ENCODE results near the gene BLID. TPM values are rescaled to one million over a fixed set of nuclear protein-coding genes. Genes with fewer than 3 reads are reported as not detected.

The BLID gene
- total and polyA plus RNA-seq, 10 of the 15 experiments (the other 5 are each of a cell fraction or from before 2014, with no cell fraction given), result not detected

DNA sequence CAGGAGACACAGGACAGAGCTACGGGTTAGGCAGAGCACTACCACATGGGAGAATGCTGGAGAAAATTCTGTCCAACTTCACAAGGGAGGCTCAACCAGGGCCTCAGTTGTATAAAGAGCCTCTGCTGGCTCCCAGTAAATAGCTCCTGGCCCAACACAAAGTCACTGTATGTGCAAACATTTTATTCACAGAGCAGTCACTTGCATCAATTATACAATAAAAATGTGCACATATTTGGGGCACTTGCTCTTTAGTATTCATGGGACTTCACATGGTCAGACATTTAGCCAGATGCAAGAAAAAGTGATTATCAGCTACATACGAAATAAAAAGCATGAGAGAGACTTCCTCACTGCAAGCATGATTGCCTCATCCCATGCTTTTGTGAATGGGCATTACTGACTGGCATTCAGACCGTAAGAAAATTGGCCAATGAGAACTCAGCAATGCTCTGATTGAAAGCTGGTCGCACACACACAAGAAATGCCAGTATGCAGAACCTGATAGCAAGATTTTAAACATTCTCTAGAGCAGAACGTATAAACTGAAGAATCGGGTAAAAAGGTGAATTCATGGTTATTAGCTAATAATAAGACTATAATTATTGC lies 39.4 kb downstream of the BLID start:
- Histone ChIP-seq H3K27ac (ENCODE audit: control insufficient read depth, insufficient read depth) (no peak overlapping the region), H3K36me3 (ENCODE audit: control insufficient read depth in 2 of 2, insufficient read depth in 2 of 2, low read length in 1 of 2) (no peaks in the 10 kb centered on the region), H3K4me2 (ENCODE audit: control insufficient read depth, insufficient read depth) (no peak overlapping the region), H3K27me3 (replicated peaks in 1 of 2; ENCODE audit: control insufficient read depth in 2 of 2, insufficient read depth in 2 of 2, low read length in 1 of 2) (no peaks in the 10 kb centered on the region; a peak in 1 of 4 replicates), H3K4me3 (no peak overlapping the region), H3K9me3 (replicated peaks; ENCODE audit: control insufficient read depth, insufficient read depth, low read length) (no peaks in the 10 kb centered on the region), H3K79me2 (ENCODE audit: control insufficient read depth, insufficient read depth, low read length) (no peaks in the 10 kb centered on the region), H2AFZ (ENCODE audit: control insufficient read depth, low read depth, low read length) (no peak overlapping the region), H3K4me1 (ENCODE audit: control insufficient read depth, insufficient read depth, low read length) (no peaks in the 10 kb centered on the region), H4K20me1 (ENCODE audit: control insufficient read depth, insufficient read depth) (no peaks in the 10 kb centered on the region), H3K9ac (ENCODE audit: control insufficient read depth, insufficient read depth, low read length) (no peak overlapping the region)
- no TSS peak for BruUV-seq (replicated peaks)
- RAD21 ChIA-PET (ENCODE audit: unreplicated experiment), result no interaction called here
- whole genome bisulfite sequencing (ENCODE audit: insufficient coverage, insufficient replicate concordance, low lambda C conversion rate, missing lambda C conversion rate), result 3% methylated on average over 6 of the region's 6 CpGs
- in situ Hi-C loops (cut with MboI) (no loop called here), intact Hi-C loops (cut with micrococcal nuclease; ENCODE audit: unreplicated experiment) (no loop called here)
- POLR2A ChIA-PET, result no interaction called here
- FAIRE-seq (no peak), DNase-seq (ENCODE audit: low read depth, low spot score) (no peak), ATAC-seq (no peak)
- no peak for TF ChIP-seq SMAD1 (IDR thresholded peaks at IDR 0.05; ENCODE audit: low read depth, partially characterized antibody)
- TF ChIP-seq, protein P1, sequence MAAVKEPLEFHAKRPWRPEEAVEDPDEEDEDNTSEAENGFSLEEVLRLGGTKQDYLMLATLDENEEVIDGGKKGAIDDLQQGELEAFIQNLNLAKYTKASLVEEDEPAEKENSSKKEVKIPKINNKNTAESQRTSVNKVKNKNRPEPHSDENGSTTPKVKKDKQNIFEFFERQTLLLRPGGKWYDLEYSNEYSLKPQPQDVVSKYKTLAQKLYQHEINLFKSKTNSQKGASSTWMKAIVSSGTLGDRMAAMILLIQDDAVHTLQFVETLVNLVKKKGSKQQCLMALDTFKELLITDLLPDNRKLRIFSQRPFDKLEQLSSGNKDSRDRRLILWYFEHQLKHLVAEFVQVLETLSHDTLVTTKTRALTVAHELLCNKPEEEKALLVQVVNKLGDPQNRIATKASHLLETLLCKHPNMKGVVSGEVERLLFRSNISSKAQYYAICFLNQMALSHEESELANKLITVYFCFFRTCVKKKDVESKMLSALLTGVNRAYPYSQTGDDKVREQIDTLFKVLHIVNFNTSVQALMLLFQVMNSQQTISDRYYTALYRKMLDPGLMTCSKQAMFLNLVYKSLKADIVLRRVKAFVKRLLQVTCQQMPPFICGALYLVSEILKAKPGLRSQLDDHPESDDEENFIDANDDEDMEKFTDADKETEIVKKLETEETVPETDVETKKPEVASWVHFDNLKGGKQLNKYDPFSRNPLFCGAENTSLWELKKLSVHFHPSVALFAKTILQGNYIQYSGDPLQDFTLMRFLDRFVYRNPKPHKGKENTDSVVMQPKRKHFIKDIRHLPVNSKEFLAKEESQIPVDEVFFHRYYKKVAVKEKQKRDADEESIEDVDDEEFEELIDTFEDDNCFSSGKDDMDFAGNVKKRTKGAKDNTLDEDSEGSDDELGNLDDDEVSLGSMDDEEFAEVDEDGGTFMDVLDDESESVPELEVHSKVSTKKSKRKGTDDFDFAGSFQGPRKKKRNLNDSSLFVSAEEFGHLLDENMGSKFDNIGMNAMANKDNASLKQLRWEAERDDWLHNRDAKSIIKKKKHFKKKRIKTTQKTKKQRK (IDR thresholded peaks at IDR 0.05; ENCODE audit: low read depth, low read length), result no peak
- TF ChIP-seq PAX5 (IDR thresholded peaks at IDR 0.05; ENCODE audit: borderline replicate concordance, low read depth, low read length), result no peak
- no peak for TF ChIP-seq SREBF1 (IDR thresholded peaks at IDR 0.05; ENCODE audit: low read length)
- no peak for TF ChIP-seq RELA (IDR thresholded peaks at IDR 0.05; ENCODE audit: borderline replicate concordance, partially characterized antibody)
- no peak for TF ChIP-seq HDGF (IDR thresholded peaks at IDR 0.05)
- TF ChIP-seq, protein P2, sequence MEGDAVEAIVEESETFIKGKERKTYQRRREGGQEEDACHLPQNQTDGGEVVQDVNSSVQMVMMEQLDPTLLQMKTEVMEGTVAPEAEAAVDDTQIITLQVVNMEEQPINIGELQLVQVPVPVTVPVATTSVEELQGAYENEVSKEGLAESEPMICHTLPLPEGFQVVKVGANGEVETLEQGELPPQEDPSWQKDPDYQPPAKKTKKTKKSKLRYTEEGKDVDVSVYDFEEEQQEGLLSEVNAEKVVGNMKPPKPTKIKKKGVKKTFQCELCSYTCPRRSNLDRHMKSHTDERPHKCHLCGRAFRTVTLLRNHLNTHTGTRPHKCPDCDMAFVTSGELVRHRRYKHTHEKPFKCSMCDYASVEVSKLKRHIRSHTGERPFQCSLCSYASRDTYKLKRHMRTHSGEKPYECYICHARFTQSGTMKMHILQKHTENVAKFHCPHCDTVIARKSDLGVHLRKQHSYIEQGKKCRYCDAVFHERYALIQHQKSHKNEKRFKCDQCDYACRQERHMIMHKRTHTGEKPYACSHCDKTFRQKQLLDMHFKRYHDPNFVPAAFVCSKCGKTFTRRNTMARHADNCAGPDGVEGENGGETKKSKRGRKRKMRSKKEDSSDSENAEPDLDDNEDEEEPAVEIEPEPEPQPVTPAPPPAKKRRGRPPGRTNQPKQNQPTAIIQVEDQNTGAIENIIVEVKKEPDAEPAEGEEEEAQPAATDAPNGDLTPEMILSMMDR (IDR thresholded peaks at IDR 0.05 in 2 of 3, conservative IDR thresholded peaks at IDR 0.05 in 1 of 3; ENCODE audit: control insufficient read depth in 2 of 3, extremely low read depth in 1 of 3, insufficient read depth in 1 of 3, low read depth in 3 of 3, low read length in 3 of 3), result no peak
- TF ChIP-seq, protein P3, sequence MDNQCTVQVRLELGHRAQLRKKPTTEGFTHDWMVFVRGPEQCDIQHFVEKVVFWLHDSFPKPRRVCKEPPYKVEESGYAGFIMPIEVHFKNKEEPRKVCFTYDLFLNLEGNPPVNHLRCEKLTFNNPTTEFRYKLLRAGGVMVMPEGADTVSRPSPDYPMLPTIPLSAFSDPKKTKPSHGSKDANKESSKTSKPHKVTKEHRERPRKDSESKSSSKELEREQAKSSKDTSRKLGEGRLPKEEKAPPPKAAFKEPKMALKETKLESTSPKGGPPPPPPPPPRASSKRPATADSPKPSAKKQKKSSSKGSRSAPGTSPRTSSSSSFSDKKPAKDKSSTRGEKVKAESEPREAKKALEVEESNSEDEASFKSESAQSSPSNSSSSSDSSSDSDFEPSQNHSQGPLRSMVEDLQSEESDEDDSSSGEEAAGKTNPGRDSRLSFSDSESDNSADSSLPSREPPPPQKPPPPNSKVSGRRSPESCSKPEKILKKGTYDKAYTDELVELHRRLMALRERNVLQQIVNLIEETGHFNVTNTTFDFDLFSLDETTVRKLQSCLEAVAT (IDR thresholded peaks at IDR 0.05), result no peak
- no peak for TF ChIP-seq CEBPB (IDR thresholded peaks at IDR 0.05; ENCODE audit: borderline replicate concordance in 1 of 2, low read depth in 2 of 2, low read length in 2 of 2)
- no peak for TF ChIP-seq BHLHE40 (IDR thresholded peaks at IDR 0.05; ENCODE audit: borderline replicate concordance in 1 of 2, low read depth in 2 of 2, low read length in 1 of 2)
- no peak for TF ChIP-seq MAX (IDR thresholded peaks at IDR 0.05; ENCODE audit: low read depth, low read length)
- no peak for TF ChIP-seq MTA3 (IDR thresholded peaks at IDR 0.05; ENCODE audit: borderline replicate concordance, low read length)
- no peak for TF ChIP-seq SMC3 (IDR thresholded peaks at IDR 0.05; ENCODE audit: borderline replicate concordance, low read length)
- CTCF ChIA-PET, result interaction anchor here (1.0 kb wide), 1 partner anchor 9 kb away, joined by 3 read pairs; no protein-coding TSS in a partner anchor
- SMC1A ChIA-PET (ENCODE audit: uncharacterized antibody, unreplicated experiment), result interaction anchor here (0.7 kb wide), 1 partner anchor 13 kb away, joined by 3 read pairs; no protein-coding TSS in a partner anchor
